Measurements from ENCODE around the gene UFC1. TPM values are rescaled to one million over a fixed set of nuclear protein-coding genes. Genes with fewer than 3 reads are reported as not detected.
A peak's percentile ranks its signal among the peaks of the same experiment; 100 is the strongest.

UFC1 gene
- total RNA-seq, 4 donors from 2014 or later: 44.2 to 98.8 (median 80.2) TPM

DNA sequence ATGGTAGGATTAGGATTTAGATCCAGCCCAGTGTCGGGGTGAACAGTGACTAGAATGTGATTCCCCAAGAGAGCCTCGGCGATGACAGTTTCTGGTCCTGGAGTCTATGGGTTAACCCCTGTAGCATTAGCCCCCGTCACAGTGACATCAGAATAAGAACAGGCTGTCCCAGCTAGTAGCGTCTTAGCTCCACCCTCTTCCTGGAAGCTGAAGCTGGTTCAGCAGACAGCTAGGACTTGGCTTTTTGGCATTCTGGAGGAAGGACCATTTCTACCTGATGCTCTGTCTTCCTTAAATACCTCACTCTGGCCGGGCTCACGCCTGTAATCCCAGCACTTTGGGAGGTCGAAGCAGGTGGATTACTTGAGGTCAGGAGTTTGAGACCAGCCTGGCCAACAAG, 53.4 kb downstream of the UFC1 start:
- no peak for DNase-seq (ENCODE audit: low spot score in 2 of 2)
- WGBS: 68% methylated on average over 8 of the region's 8 CpGs
- TF ChIP-seq POLR2AphosphoS5 (IDR thresholded peaks at IDR 0.05) (no peak), EP300 (IDR thresholded peaks at IDR 0.05) (peak; percentile 91)
- H3K27ac ChIP-seq: peak overlapping the region; percentile 55
- H3K4me1 ChIP-seq: peaks cover 35% of the 10 kb centered on the region
- no peaks in the 10 kb centered on the region for H3K27me3 ChIP-seq
- peaks cover 87% of the 10 kb centered on the region for H3K36me3 ChIP-seq
- H3K4me3 ChIP-seq: no peak overlapping the region
- H3K9me3 ChIP-seq: no peaks in the 10 kb centered on the region

Other genes starting within 250 kb of the UFC1 start
- 1 to 10 TPM in 1 of 4 donors, under 1 TPM in 1, not detected in 2; 0.55 to 1.2 TPM for gene ITLN2, start 199.2 kb upstream of the UFC1 start, total RNA-seq
- 100 to 1,000 TPM; 101 to 112 (median 107) TPM for gene F11R, start 132.8 kb upstream of the UFC1 start, total RNA-seq
- gene TSTD1, start 115.0 kb upstream of the UFC1 start, total RNA-seq: 100 to 1,000 TPM in 2 of 4 donors, 10 to 100 TPM in 2; 70.0 to 123 (median 98.8) TPM
- 10 to 100 TPM; 33.9 to 88.7 (median 43.7) TPM for gene USF1, start 108.0 kb upstream of the UFC1 start, total RNA-seq
- gene ARHGAP30, start 84.1 kb upstream of the UFC1 start, total RNA-seq: 10 to 100 TPM; 12.3 to 46.2 (median 14.5) TPM
- 100 to 1,000 TPM; 126 to 188 (median 164) TPM for gene NECTIN4, start 64.4 kb upstream of the UFC1 start, total RNA-seq
- 1 to 10 TPM in 3 of 4 donors, not detected in 1; 1.3 to 4.0 (median 1.4) TPM for gene KLHDC9, start 55.6 kb upstream of the UFC1 start, total RNA-seq
- gene PFDN2, start 35.9 kb upstream of the UFC1 start, total RNA-seq: 10 to 100 TPM; 21.3 to 33.9 (median 27.1) TPM
- 10 to 100 TPM; 28.3 to 58.2 (median 39.6) TPM for gene NIT1, start 35.9 kb upstream of the UFC1 start, total RNA-seq
- gene DEDD, start 21.3 kb upstream of the UFC1 start, total RNA-seq: 10 to 100 TPM; 24.4 to 47.0 (median 36.6) TPM
- gene USP21, start 5.5 kb downstream of the UFC1 start, total RNA-seq: 10 to 100 TPM; 18.7 to 37.0 (median 28.8) TPM
- gene PPOX, start 12.4 kb downstream of the UFC1 start, total RNA-seq: 10 to 100 TPM; 22.2 to 75.2 (median 37.2) TPM
- gene B4GALT3, start 23.5 kb downstream of the UFC1 start, total RNA-seq: 10 to 100 TPM; 26.9 to 36.6 (median 30.0) TPM
- 1 to 10 TPM in 3 of 4 donors, under 1 TPM in 1; 0.93 to 9.9 (median 6.3) TPM for gene ADAMTS4, start 45.1 kb downstream of the UFC1 start, total RNA-seq
- gene NDUFS2, start 48.4 kb downstream of the UFC1 start, total RNA-seq: 100 to 1,000 TPM in 3 of 4 donors, 10 to 100 TPM in 1; 99.1 to 132 (median 112) TPM
- gene FCER1G, start 61.3 kb downstream of the UFC1 start, total RNA-seq: 10 to 100 TPM in 1 of 4 donors, 1 to 10 TPM in 2, not detected in 1; 2.3 to 12.6 (median 4.6) TPM
- gene APOA2, start 69.7 kb downstream of the UFC1 start, total RNA-seq: 10 to 100 TPM in 1 of 4 donors, not detected in 3; 29.6 TPM
- gene TOMM40L, start 72.1 kb downstream of the UFC1 start, total RNA-seq: 10 to 100 TPM in 2 of 4 donors, 1 to 10 TPM in 2; 6.7 to 21.0 (median 8.7) TPM
- 1 to 10 TPM in 1 of 4 donors, not detected in 3; 1.2 TPM for gene NR1I3, start 84.2 kb downstream of the UFC1 start, total RNA-seq
- 10 to 100 TPM in 1 of 4 donors, 1 to 10 TPM in 3; 2.7 to 10.1 (median 3.7) TPM for gene PCP4L1, start 104.8 kb downstream of the UFC1 start, total RNA-seq
- 1 to 10 TPM; 2.0 to 3.9 (median 2.7) TPM for gene MPZ, start 156.0 kb downstream of the UFC1 start, total RNA-seq
- gene SDHC, start 160.4 kb downstream of the UFC1 start, total RNA-seq: 10 to 100 TPM; 45.0 to 84.6 (median 60.7) TPM
- not detected for gene CFAP126, start 213.9 kb downstream of the UFC1 start, total RNA-seq